Epithelial cell of prostate (primary cell): Measurements from ENCODE around the gene P4HA2.
A peak's percentile ranks its signal among the peaks of the same experiment; 100 is the strongest.

Source experiments
- DNase-seq: peaks from one replicate; pipeline ENCODE4 v3.0.0-alpha.2; 2011; ENCODE audit warnings: low read depth, low spot score
- H3K27ac ChIP-seq: fragments of 450-650 bp; 2 replicates; pipeline ENCODE4 v1.5.1; 2017; ENCODE audit warnings: mild to moderate bottlenecking

P4HA2 gene

GRCh38 chr5:132228241-132229035, 785 bp upstream of the P4HA2 start:
- H3K27ac ChIP-seq = no peak overlapping the region
- no peak for DNase-seq

- DNase-seq = no peak
- H3K27ac ChIP-seq = peak overlapping the region; percentile 68
These were observed 493 bp downstream of the P4HA2 start for GRCh38 chr5:132227235-132227484.

GRCh38 chr5:132226516-132227234, 978 bp downstream of the P4HA2 start:
- H3K27ac ChIP-seq = peak overlapping the region; percentile 87
- DNase-seq = no peak

GRCh38 chr5:132225165-132226032, 2.3 kb downstream of the P4HA2 start:
- H3K27ac ChIP-seq = peak overlapping the region; percentile 87
- DNase-seq = no peak

GRCh38 chr5:132224716-132225115, 2.9 kb downstream of the P4HA2 start:
- DNase-seq = no peak
- peak overlapping the region; percentile 87 for H3K27ac ChIP-seq

GRCh38 chr5:132223861-132224260, 3.8 kb downstream of the P4HA2 start:
- DNase-seq = no peak
- H3K27ac ChIP-seq = no peak overlapping the region

- no peak overlapping the region for H3K27ac ChIP-seq
- DNase-seq = no peak
These were observed 5.0 kb downstream of the P4HA2 start for GRCh38 chr5:132222649-132223038.

GRCh38 chr5:132221781-132222648, 5.6 kb downstream of the P4HA2 start:
- H3K27ac ChIP-seq = no peak overlapping the region
- DNase-seq = no peak

GRCh38 chr5:132220491-132220890, 7.2 kb downstream of the P4HA2 start:
- H3K27ac ChIP-seq = no peak overlapping the region
- no peak for DNase-seq

- no peak for DNase-seq
- H3K27ac ChIP-seq = no peak overlapping the region
These were observed 7.7 kb downstream of the P4HA2 start for GRCh38 chr5:132219981-132220380.

- DNase-seq = no peak
These were observed 8.2 kb downstream of the P4HA2 start for GRCh38 chr5:132219289-132219970.

GRCh38 chr5:132218321-132218720, 9.3 kb downstream of the P4HA2 start:
- no peak for DNase-seq
- no peak overlapping the region for H3K27ac ChIP-seq

More at GRCh38 chr5:132219289-132219970, 8.2 kb downstream of the P4HA2 start:
- no peak overlapping the region for H3K27ac ChIP-seq

- DNase-seq = peak; percentile 89
- H3K27ac ChIP-seq = peak overlapping the region; percentile 49
These were observed 12.3 kb downstream of the P4HA2 start for GRCh38 chr5:132215329-132215728.

- H3K27ac ChIP-seq = no peak overlapping the region
- DNase-seq = no peak
These were observed 13.2 kb downstream of the P4HA2 start for GRCh38 chr5:132214491-132214890.

GRCh38 chr5:132213666-132214065, 14.0 kb downstream of the P4HA2 start:
- no peak for DNase-seq
- no peak overlapping the region for H3K27ac ChIP-seq

GRCh38 chr5:132211787-132212186, 15.9 kb downstream of the P4HA2 start:
- no peak for DNase-seq
- H3K27ac ChIP-seq = no peak overlapping the region

GRCh38 chr5:132210944-132211343, 16.7 kb downstream of the P4HA2 start:
- no peak overlapping the region for H3K27ac ChIP-seq
- DNase-seq = no peak

GRCh38 chr5:132209901-132210545, 17.6 kb downstream of the P4HA2 start:
- no peak overlapping the region for H3K27ac ChIP-seq
- DNase-seq = no peak

- H3K27ac ChIP-seq = no peak overlapping the region
- DNase-seq = no peak
These were observed 18.5 kb downstream of the P4HA2 start for GRCh38 chr5:132209131-132209530.
